Measurements from ENCODE around the gene BCAS3.

- TF ChIP-seq CTCF (IDR thresholded peaks at IDR 0.05; ENCODE audit: low read depth, low read length, poor library complexity, severe bottlenecking) = no peak
- no peak for TF ChIP-seq EZH2phosphoT487 (IDR thresholded peaks at IDR 0.05; ENCODE audit: borderline replicate concordance, low read length)
Measured at GRCh38 chr17:60832151-60832585, 154.5 kb downstream of the BCAS3 start.

All from DOHH2 (cell line).